ENCODE results near the gene IKBKE. TPM values are rescaled to one million over a fixed set of nuclear protein-coding genes. Genes with fewer than 3 reads are reported as not detected.

The IKBKE gene
- total and polyA plus RNA-seq, 10 of the 15 experiments (the other 5 are each of a cell fraction or from before 2014, with no cell fraction given), result 12.8 to 35.1 (median 23.1) TPM

GRCh38 chr1:206507284-206508129 lies 37.2 kb downstream of the IKBKE start, which contains the start of gene RASSF5 (continued):
- TF ChIP-seq ZBTB40 (IDR thresholded peaks at IDR 0.05; ENCODE audit: borderline replicate concordance) (no peak), MLLT1 (IDR thresholded peaks at IDR 0.05) (no peak), SP1 (IDR thresholded peaks at IDR 0.05; ENCODE audit: low read depth, low read length) (no peak), ESRRA (IDR thresholded peaks at IDR 0.05; ENCODE audit: low read length) (no peak), ETV6 (conservative IDR thresholded peaks at IDR 0.05 in 1 of 2, IDR thresholded peaks at IDR 0.05 in 1 of 2; ENCODE audit: borderline replicate concordance in 1 of 2, low read depth in 1 of 2) (no peak), ZBED1 (IDR thresholded peaks at IDR 0.05; ENCODE audit: borderline replicate concordance) (no peak), ZNF592 (IDR thresholded peaks at IDR 0.05) (no peak), CHD4 (IDR thresholded peaks at IDR 0.05) (no peak), IKZF1 (conservative IDR thresholded peaks at IDR 0.05) (peak; percentile 42), ZNF24 (IDR thresholded peaks at IDR 0.05) (0 out of 2 replicates have a peak, but pooled peaks have one; percentile 37), KAT2A (conservative IDR thresholded peaks at IDR 0.05; ENCODE audit: control insufficient read depth, low read depth, low read length) (no peak), POLR2AphosphoS5 (IDR thresholded peaks at IDR 0.05; ENCODE audit: low read length) (0 out of 2 replicates have a peak, but pooled peaks have one; percentile 30), KLF5 (IDR thresholded peaks at IDR 0.05; ENCODE audit: partially characterized antibody) (no peak), FOXK2 (IDR thresholded peaks at IDR 0.05) (no peak), JUND (IDR thresholded peaks at IDR 0.05; ENCODE audit: low read depth, low read length) (no peak), PBX3 (IDR thresholded peaks at IDR 0.05; ENCODE audit: insufficient replicate concordance, low read depth, low read length) (peak; percentile 78), RELA (IDR thresholded peaks at IDR 0.05; ENCODE audit: borderline replicate concordance, partially characterized antibody) (no peak)

Data from GM12878 (cell line).